HG03095 (cell line): ENCODE results near the gene UNC13D.
"Not testable (repeated sequence)": the region's sequence is repeated elsewhere in the genome, so short reads cannot be mapped to it uniquely, and the experiment has no call there.

Source experiments
- ATAC-seq: cut with Tn5 transposase; IDR thresholded peaks from one replicate; pipeline ENCODE4 v1.9.1; 2021; ENCODE audit warnings: moderate library complexity; ENCODE audit not compliant: unreplicated experiment

Gene UNC13D

DNA sequence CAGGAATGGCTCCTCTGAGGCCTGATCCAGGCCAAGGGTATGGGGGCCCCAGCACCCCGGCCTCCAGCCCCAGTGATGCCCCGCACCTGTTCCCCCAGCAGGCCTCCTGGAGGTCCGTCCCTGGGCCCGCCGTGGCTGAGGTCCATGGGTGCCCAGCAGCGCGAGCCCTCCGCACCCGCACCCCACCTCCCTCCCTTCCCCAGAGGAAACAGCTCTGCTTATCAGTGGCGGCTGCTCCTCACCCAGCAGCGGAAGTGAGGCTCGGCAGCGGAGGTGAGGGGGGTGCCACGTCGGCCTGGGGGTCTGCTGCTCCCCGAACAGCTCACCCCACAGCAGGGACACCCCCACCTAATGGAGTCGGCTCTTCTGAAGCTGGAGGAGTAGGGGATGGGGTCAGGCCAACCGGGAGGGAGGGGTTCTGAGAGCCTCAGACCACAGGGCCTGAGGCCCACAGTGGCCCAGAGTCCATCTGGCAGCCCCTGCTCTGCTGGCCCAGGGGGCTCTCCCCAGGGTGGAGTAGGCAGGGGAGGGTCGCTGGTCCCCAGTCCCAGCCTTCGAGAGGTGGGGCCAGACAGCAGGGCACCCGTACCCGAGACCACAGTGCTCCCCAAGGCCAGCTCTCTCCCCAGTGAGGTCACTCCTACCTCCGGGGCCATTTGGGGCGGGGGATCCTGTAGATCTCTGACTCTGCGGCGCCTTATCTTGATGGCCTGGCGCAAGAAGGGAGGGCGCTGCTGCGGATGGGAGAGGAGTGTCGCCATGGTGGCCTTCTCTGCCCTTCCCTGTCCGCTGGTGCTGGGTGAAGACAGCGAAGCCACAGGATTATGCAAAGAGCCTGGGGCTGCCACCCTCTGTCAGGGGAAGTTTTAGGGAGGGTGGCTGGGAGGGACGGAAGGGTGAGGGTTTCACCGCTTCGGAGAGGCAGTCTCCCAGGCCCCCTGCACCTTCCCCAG lies at the start of gene UNC13D:
Gene UNC13D, minus strand, starts transcription at position 828 of the 953 bp plus-strand sequence. Its CDS starts 67 bp downstream, at position 761.
- no peak for ATAC-seq

DNA sequence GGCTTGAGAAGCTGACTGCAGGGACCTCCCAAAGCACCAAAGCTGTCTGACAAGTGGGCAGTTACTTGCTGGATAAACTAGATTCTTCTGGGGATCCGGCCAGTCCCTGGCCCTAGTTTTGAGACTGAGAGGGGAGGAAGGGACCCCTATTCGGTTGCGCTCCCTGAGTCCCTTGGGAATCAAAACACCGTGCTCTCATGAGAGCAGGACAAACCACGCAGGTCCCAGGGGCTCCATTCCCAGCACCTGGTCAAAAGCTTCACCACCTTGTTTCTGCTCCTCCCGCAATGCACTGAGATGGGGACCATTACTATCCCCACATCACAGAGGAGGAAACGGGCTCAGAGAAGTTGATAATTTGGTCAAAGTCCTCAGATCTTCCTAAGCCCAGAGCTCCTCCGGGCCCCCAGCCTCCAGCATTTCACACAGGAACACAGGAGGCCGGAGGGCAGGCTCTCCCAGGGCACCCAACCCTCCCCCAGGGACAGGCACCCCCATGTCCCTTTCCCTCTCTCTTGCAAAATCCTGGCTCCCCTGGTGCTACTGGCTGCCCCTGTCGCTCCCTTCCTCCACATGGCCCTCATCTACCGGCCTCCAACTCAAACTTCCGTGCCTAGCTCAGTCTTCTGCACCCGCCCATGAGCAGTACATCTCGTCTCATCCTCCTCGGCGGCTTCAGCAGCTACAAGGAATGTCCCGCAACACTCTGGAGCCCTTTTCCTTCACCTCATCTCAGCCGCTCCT lies 49.3 kb upstream of the UNC13D start:
- no peak for ATAC-seq

DNA sequence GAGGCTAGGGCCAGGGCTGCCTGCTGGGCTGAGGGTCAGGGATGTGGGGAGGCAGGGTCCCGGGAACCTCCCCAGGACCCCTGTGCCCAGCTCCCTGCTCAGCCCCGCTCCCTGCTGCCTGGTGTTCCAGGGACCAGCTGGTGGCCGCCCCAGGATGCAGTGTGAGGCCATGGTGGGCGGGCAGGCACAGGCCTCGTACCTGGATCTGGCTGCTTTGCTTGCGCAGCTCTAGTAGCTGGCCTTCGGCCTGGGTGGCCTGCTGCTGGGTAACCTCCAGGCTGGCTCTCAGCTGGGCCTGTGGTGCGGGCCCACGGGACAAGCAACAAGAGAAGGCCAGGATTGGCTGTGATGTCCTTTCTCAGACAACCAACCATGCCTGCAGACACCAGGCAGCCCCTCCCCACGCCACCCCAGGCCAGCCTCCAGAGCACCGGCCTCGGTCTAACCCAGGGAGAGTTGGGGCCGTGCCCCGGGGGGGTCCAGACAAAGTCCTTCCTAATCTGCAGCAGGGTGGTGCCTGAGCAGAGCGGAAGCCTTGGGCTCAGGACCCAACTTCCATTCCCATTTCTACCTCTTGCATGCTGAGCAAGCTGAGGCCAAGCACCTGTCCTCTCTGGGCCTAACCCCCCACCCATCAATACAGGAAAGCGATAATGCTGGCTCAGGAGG lies 48.5 kb upstream of the UNC13D start:
- no peak for ATAC-seq

DNA sequence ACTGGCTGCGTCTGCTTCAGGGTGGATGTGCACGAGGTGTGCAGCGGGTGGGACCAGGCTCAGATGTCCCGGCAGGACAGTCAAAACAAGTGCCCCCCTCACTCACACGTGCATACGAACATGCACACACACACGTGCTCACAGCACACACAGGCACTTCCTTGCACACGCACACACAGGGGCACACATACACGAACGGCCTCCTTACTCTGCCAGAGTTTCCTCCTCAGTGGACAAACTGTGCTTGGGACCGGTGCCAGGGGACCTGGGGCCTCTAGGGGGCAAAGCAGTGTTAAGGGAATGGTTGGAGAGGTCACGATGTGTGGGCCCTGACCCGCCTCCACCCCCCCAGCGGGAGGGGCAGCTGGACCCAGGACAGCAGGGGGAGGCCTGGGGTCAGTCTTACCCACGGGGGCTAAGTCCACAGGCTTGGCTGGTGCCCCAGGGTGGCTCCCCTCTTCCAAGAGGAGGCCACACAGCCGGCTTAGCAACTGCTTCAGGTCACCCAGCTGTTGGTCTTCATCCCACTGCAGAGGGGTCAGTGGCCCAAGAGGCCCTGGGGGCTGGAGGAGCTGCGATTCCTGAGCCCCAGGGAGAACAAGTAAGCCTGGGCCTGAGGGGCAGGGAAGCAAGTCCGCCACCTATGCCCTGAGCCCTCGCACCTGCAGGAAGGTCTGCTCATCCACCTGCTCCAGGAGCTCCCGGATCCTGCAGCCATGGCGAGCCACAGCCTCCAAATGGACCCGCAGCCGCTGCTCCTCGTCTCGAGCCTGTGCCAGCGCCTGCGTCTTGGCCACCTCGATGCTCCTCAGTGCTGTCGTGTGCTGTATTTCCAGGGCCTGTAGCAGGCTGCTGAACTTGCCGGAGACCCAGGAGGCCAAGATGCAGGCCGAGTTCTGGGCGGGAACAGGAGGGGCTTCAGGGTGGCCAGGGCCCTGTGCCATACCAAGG lies 47.7 kb upstream of the UNC13D start:
- no peak for ATAC-seq

DNA sequence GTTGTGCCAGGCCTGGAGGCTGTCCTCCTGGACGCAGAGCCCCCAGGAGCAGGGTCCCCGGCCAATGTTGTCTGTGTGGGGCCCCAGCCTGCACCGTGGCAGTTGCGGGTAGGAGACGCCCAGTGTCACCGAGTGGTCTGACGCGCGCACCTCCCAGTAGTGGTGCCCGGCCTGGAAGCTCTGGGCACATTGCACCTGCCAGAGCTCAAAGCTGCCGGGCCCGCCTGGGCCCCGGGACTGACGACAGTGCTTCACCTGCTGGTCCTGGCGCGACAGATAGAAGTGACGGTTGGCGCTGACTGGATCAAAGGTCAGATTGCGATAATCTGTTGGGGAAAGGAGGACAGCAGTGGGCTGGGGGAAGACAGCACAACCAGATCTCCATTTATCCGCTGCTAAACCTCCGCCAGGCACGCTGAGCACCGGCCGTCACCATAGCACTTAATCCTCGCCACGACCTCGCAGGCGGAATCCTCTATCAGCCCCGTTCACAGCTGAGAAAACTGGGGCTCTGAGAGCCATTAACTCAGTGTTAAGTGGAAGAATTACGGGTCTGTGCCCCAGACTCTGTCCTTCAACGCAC lies 46.9 kb upstream of the UNC13D start:
- no peak for ATAC-seq

DNA sequence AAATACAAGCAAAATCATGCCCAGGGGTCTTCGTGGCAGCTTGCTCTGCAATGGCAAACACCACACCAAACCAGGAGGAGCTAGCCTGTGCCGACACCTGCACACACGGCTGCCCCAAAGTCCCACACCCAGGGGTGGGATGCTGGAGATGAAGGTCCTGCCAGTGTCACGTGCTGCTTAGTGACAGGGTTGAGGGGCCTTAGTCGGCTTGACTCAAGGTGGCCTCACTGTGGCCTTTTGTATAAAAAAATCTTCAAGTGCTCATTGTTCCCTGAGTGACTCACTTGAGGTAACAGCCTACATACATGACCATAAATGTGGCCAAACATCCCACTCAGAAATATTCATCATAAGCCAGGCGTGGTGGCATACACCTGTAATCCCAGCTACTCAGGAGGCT lies 45.2 kb upstream of the UNC13D start:
- no peak for ATAC-seq

DNA sequence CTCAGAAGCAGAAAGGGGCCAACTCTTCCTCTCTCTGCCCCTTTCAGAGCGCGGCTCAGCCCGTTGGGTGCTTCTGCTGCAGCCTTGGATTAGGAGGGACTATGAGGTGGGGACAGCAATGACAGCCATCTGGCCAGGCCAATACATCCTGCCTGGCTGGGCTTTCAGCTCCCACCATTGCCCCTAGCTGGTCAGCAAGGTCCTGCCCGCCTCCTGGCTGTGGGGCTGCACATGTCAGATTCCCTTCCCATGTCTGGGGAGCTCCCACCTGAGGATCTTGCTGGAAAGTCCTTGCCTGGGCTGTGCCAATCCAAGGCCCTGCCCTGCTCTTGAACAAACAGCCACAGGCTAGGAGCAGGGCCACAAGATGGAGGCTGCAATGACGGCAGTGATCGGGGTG lies 44.3 kb upstream of the UNC13D start:
- ATAC-seq = no peak

DNA sequence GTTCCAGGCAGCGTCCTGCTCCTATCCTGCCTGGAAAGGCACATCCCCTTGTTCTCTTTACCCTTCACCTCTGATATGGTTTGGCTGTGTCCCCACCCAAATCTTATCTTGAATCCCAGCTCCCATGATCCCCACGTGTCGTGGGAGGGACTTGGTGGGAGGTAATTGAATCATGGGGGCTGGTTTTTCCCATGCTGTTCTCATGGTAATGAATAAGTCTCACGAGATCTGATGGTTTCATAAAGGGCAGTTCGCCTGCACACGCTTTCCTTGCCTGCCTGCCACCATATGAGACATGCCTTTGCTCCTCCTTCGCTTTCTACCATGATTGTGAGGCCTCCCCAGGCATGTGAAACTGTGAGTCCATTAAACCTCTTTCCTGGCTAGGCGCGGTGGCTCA lies 41.7 kb upstream of the UNC13D start:
- not testable (repeated sequence) for ATAC-seq

DNA sequence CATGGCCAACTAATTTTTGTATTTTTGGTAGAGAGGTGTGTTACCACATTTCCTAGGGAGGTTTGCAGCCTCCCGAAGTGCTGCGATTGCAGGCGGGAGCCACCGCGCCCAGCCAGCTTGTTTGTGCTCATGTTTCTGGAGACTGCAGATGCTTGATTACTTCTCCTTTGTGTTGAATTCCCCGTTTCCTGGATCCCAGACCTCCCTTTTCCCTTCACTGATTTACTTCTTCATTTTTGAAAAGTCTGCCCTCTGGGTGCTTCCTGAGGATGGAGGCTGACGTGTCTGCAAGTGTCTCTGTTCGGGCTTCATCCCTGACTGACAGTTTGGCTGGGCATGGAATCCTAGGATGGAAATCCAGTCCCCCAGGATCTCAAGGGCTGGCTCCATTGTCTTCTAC lies 41.2 kb upstream of the UNC13D start:
- ATAC-seq = no peak

DNA sequence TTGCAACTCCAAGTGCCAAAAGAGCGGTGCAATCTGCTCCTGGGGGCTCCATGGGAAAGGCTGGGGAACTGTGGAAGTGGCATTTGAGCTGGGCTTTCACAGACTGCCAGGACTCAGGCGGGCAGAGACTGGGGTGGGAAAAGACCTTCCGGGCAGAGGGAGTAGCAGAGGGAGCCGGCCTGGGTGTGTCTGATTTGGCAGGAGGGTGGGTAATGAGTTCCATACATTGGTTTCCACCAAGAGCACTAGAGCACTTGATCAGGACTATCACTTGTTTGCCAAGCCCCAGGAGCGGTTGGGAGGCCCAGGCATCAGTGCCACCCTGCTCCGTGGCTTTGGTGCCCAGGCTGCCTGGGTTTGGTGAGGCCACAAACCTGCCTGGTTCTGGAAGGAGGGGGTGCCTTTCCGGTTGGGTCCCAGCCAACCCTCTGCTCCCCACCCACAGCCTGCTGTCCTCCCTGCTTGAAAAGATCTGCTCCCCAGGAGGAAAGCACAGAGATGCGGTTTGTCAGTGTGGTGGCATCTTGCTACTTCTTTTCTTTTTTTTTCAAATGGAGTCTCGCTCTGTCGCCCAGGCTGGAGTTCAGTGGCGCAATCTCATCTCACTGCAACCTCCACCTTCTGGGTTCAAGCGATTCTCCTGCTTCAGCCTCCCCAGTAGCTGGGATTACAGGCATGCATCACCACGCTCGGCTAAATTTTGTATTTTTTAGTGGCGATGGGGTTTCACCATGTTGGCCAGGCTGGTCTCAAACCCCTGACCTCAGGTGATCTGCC lies 37.7 kb upstream of the UNC13D start:
- no peak for ATAC-seq

DNA sequence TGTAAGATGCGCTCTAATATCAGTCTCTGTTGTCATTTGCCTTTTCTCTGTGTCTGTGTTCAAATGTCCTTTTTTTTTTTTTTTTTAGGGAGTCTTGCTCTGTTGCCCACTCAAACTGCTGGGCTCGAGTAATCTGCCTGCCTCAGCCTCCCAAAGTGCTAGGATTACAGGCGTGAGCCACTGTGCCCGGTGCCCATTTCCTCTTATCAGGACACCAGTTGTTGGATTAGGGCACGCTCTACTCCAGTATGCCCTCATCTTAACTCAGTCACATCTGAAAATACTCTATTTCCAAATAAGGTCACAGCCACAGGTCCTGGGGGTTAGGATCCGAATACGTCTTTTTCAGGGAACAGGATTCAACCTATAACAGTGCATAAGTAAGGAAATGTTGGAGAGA lies 36.1 kb upstream of the UNC13D start:
- ATAC-seq = no peak

DNA sequence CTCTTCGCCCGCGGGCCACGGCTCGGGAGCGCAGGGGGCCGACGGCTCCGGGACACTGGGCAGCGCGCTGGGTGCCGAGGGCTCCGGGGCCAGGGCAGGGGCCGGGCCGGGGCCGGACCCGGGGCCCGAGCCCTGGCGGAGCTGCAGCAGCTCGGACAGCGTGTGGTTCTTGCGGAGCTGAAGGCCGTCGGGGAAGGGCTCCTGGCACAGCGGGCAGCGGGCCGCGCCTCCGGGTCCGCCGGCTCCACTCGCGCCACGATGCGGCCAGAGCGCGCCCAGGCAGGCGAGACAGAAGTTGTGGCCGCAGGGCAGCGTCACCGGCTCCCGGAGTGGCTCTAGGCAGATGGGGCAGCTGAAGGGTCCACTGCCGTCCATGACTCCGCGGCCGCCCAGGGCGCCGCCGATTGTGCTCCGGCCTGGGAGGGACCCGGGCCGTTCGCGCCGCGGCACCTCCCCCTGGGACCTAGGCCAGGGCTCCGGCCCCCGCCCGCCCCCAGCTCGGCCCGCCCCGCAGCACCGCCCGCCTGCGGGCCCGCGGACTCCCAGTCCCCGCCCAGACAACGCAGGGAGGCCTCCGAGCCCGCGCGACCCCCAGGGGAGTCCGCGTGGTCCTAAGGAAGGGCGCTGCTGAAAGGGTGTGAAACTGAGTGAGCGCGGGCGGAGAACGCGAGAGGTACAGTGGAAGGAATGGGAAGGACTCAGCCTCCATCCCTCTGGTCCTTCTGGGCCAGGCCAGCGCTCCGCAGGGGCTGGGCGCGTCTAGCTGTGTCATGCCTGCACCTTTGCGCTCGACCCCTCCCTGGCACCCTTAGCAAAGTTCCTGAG lies 34.2 kb upstream of the UNC13D start, which contains the start of gene TRIM47:
Gene TRIM47, minus strand, starts transcription at position 408 of the 825 bp plus-strand sequence. Its CDS starts 33 bp downstream, at position 375.
- peak; percentile 9 for ATAC-seq

DNA sequence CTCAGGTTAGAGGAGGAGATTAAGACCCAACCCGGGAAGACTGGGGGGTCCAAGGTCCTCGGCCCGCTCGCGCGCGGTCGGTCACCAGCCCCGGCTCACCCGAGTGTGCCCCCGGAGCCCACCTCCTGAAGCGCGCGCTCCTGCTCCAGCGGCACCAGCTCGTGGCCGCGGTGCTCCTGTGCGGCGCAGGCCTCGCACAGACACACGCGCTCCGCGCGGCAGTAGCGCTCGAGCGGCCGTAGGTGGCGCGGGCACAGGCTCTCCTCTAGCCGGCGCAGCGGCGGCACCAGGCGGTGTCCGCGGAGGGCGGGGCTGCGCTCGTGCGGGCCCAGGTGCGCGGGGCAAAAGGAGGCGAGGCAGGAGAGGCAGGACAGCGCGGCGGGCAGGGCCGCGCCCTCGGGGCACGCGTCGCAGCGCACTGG lies 33.6 kb upstream of the UNC13D start:
- peak; percentile 63 for ATAC-seq

DNA sequence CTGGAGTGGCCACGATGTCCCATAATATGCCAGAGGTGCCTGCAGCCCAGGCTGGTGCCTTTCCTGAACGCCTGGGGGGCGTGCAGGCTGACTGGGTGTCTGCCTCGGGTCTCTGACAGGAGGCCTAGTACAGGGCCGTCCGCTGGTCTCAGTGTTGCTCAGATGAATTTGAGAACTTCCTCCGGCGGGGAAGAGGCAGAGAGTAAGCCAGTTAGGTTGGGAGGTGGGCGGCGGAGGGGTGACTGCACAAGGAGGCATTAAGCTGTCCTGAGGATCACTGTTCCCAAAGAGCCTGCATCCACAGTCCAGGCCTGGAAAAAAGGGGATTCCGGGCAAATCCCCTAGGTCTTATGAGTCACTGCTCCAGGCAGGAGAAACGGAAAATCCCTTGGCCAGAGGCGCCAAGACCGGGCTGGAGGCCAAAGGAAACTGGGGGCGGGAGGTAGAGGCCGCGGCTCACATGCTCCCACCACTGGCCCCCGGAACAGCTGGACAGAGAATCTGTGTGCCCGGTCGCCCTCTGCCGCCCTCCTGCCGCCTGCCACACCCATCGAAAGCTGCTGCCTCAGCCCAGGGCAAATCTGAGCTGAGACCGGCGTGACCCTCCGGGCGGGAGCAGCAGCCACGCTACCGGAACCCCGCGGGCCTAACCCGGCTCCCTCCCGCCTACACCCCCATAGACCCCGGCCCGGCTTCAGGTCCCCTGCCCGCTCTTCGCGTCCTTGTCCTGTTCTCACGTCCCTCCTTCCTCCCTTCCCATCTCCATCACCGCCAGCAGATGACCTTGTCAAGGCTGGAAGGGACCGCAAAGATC lies 32.9 kb upstream of the UNC13D start:
- no peak for ATAC-seq

DNA sequence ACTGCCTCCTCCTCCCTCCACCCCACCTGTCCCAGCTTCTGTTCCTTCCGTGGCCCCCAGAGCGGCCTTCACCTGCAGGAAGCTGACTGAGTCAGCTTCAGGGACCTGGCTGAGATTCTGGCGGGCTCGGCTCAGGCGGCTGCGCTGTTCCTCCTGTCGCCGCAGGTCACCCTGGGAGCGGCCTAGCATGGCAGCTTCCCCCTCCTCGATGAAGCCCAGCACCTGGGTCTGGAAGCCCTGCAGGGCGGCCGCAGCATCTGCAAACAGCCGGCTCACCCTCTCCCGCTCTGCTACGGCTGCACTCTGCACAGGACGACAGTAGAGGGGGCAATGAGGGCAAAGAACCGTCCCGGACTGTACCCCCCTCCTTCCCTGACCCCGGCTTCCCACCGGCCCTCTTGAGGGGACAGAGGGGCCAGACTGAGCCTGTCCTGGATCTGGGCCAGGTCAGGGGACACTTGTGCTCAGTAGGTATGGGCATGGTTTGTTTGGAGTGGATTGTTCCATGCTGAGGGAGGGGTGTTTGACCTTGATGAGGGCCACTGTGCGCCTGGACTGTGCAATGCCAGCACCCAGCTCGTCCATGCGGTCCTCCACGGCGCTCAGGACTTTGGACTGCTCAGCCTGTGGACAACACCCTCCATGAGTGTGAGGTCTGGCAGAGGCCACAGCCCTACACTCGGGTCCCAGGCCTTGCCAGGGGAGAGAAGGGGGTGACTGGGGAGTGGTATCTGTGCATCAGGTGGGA lies 32.2 kb upstream of the UNC13D start:
- ATAC-seq = no peak

DNA sequence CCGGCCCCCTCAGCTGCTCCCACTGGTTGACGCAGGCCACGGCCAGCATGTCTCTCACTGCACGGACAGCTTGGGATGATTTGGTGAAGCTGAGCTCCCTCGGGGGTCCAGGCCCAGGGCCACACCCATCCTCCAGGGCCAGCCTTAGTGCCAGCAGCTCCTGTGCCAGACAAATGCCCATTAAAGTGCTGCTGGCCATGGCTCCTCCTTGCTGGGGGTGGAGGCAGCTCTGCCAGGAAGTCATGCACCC lies 31.7 kb upstream of the UNC13D start:
- no peak for ATAC-seq
